GM12878 (cell line): ENCODE data around the gene RNLS. TPM values are rescaled to one million over a fixed set of nuclear protein-coding genes. Genes with fewer than 3 reads are reported as not detected.
A peak's percentile ranks its signal among the peaks of the same experiment; 100 is the strongest.

Source experiments
- ASH2L ChIP-seq: fragments of 300-600, 200-600 bp; sonication (generic); IDR thresholded peaks from 2 replicates; pipeline ENCODE4 v1.6.1; 2017; ENCODE audit warnings: low read depth, mild to moderate bottlenecking, borderline replicate concordance
- BMI1 ChIP-seq: fragments of 450-650 bp; IDR thresholded peaks from 2 replicates; pipeline ENCODE4 v1.6.1; 2016; ENCODE audit warnings: mild to moderate bottlenecking, moderate library complexity, borderline replicate concordance
- CEBPB ChIP-seq, 2 experiments: fragments of 150-350 bp in 1 of 2; IDR thresholded peaks; 2 replicates each; pipeline ENCODE4 v1.6.1; 2012 to 2014; ENCODE audit warnings: low read depth in 2 of 2, low read length in 2 of 2, borderline replicate concordance in 1 of 2, inconsistent platforms in 1 of 2
- CHD2 ChIP-seq: IDR thresholded peaks from 2 replicates; pipeline ENCODE4 v1.6.1; 2011; ENCODE audit warnings: low read depth, low read length, improper control_type of control experiment, borderline replicate concordance
- CREM ChIP-seq: IDR thresholded peaks from 2 replicates; pipeline ENCODE4 v1.6.1; 2014; ENCODE audit warnings: antibody characterized with exemption, low read depth
- EZH2 ChIP-seq: IDR thresholded peaks from 2 replicates; pipeline ENCODE4 v1.6.1; 2012; ENCODE audit warnings: low read depth, mild to moderate bottlenecking, control low read depth, inconsistent platforms, low read length, borderline replicate concordance; ENCODE audit not compliant: control insufficient read depth
- IKZF1 ChIP-seq: fragments of 450-650 bp; conservative IDR thresholded peaks from 2 replicates; pipeline ENCODE4 v1.6.1; 2017; ENCODE audit warnings: antibody characterized with exemption, mild to moderate bottlenecking
- IKZF2 ChIP-seq, 2 experiments: fragments of 450-650 bp; IDR thresholded peaks; 2 replicates each; pipeline ENCODE4 v1.6.1; 2017; ENCODE audit warnings: mild to moderate bottlenecking in 2 of 2, moderate library complexity in 2 of 2
- MEF2A ChIP-seq: IDR thresholded peaks from 2 replicates; pipeline ENCODE4 v1.6.1; 2011; ENCODE audit warnings: low read depth, mild to moderate bottlenecking, low read length, moderate library complexity; ENCODE audit not compliant: insufficient read depth
- MXI1 ChIP-seq: fragments of 150-350 bp; IDR thresholded peaks from 2 replicates; pipeline ENCODE4 v1.6.1; 2011; ENCODE audit warnings: low read depth, mild to moderate bottlenecking, inconsistent platforms, low read length, improper control_type of control experiment
- NFXL1 ChIP-seq: fragments of 450-650 bp; IDR thresholded peaks from 2 replicates; pipeline ENCODE4 v1.6.1; 2017; ENCODE audit warnings: antibody characterized with exemption, mild to moderate bottlenecking, borderline replicate concordance
- NRF1 ChIP-seq: conservative IDR thresholded peaks from 2 replicates; pipeline ENCODE4 v1.6.1; 2011; ENCODE audit warnings: mild to moderate bottlenecking, low read depth, low read length, improper control_type of control experiment
- POU2F2 ChIP-seq: IDR thresholded peaks from 3 replicates; pipeline ENCODE4 v1.6.1; 2011; ENCODE audit warnings: low read depth, mild to moderate bottlenecking, low read length, borderline replicate concordance
- SMAD1 ChIP-seq: fragments of 450-650 bp; IDR thresholded peaks from 2 replicates; pipeline ENCODE4 v1.6.1; 2018; ENCODE audit warnings: mild to moderate bottlenecking, low read depth; ENCODE audit not compliant: partially characterized antibody
- WRNIP1 ChIP-seq: IDR thresholded peaks from 2 replicates; pipeline ENCODE4 v1.6.1; 2011; ENCODE audit warnings: low read depth, low read length, improper control_type of control experiment, borderline replicate concordance
- polyA plus RNA-seq, 11 experiments: library from polyadenylated mRNA; depleted of rRNA in 4 of 11; unstranded in 6 of 11; stranded (reverse) in 5 of 11; fragments of >200 nt; fragmentation: Nextera tagmentation in 4 of 11; fragmentation: Illumina TruSeq in 1 of 11; extraction: Ambion mirVana in 4 of 11; extraction: Trizol in 1 of 11; gene quantifications; 1 replicate in 1 of 11; 2 replicates in 10 of 11; pipeline versions ENCODE4 v1.2.1 to v1.2.3, GENCODE V29; 2011 to 2016; ENCODE audit warnings: inconsistent platforms in 2 of 11, missing spikeins in 2 of 11, low read depth in 1 of 11
- total RNA-seq, 4 experiments: library from RNA; depleted of rRNA in 3 of 4; stranded (reverse); fragments of >200 nt in 3 of 4; fragmentation: Illumina TruSeq in 1 of 4; extraction: Trizol in 1 of 4; gene quantifications; 2 replicates each; pipeline versions ENCODE4 v1.2.1 to v1.2.3, GENCODE V29; 2013 to 2021
- TF ChIP-seq, protein P1 (sequence below): fragments of 450-650 bp; IDR thresholded peaks from 2 replicates; pipeline ENCODE4 v1.6.1; 2018; ENCODE audit warnings: borderline replicate concordance, mild to moderate bottlenecking; ENCODE audit not compliant: partially characterized antibody
- TF ChIP-seq, protein P2 (sequence below): fragments of 450-650 bp; IDR thresholded peaks from 2 replicates; pipeline ENCODE4 v1.6.1; 2017; ENCODE audit warnings: mild to moderate bottlenecking, moderate library complexity

Gene RNLS
- total and polyA plus RNA-seq, 10 of the 15 experiments (the other 5 are each of a cell fraction or from before 2014, with no cell fraction given), result 3.4 to 6.7 (median 4.6) TPM

DNA sequence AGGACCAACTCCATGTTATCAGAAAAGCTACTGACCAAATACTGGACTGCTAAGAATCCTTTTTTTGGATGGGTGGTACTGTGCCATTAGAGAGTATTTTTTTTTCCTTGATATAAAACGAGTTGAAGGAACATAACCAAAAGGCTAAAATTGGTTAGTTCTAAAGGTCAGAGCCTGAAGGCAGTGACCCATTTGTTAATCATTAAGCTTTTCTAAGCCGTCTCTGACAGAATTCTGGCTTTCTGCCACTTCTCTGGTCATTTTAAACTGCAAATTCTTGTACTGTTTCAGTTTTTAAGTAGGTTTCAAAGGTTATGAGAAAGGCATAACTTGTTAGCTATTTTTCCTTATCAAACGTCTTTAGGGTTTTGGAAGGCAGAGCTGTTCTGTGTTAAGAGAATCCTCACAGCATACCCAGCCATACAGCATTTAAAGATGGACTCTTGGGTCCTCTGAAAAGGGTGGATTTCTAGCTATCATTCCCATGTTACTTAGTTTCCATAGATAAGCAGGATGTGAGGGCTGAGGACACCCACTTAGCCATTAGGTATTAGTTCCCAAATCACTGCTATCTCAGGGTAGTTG lies 196.8 kb downstream of the RNLS start (continued):
- TF ChIP-seq, protein P1, sequence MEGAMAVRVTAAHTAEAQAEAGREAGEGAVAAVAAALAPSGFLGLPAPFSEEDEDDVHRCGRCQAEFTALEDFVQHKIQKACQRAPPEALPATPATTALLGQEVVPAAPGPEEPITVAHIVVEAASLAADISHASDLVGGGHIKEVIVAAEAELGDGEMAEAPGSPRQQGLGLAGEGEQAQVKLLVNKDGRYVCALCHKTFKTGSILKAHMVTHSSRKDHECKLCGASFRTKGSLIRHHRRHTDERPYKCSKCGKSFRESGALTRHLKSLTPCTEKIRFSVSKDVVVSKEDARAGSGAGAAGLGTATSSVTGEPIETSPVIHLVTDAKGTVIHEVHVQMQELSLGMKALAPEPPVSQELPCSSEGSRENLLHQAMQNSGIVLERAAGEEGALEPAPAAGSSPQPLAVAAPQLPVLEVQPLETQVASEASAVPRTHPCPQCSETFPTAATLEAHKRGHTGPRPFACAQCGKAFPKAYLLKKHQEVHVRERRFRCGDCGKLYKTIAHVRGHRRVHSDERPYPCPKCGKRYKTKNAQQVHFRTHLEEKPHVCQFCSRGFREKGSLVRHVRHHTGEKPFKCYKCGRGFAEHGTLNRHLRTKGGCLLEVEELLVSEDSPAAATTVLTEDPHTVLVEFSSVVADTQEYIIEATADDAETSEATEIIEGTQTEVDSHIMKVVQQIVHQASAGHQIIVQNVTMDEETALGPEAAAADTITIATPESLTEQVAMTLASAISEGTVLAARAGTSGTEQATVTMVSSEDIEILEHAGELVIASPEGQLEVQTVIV, result no peak
- TF ChIP-seq BMI1 (0 out of 2 replicates have a peak, but pooled peaks have one; percentile 8), IKZF1 (no peak; the same call in 1 of the 2 replicates), NFXL1 (no peak), NRF1 (no peak), CEBPB (IDR thresholded peaks at IDR 0.05; ENCODE audit: borderline replicate concordance in 1 of 2, low read depth in 2 of 2, low read length in 2 of 2) (0 out of 4 replicates have a peak, but pooled peaks of 1 of the 2 experiments have one; percentile 55), IKZF2 (IDR thresholded peaks at IDR 0.05) (no peak), SMAD1 (peak; percentile 96), CHD2 (0 out of 2 replicates have a peak, but pooled peaks have one; percentile 2), EZH2 (0 out of 2 replicates have a peak, but pooled peaks have one; percentile 6), WRNIP1 (no peak), MEF2A (no peak), POU2F2 (no peak), CREM (peak; percentile 5; the same call in 1 of the 2 replicates), ASH2L (peak; percentile 100), MXI1 (0 out of 2 replicates have a peak, but pooled peaks have one; percentile 9)
- TF ChIP-seq, protein P2, sequence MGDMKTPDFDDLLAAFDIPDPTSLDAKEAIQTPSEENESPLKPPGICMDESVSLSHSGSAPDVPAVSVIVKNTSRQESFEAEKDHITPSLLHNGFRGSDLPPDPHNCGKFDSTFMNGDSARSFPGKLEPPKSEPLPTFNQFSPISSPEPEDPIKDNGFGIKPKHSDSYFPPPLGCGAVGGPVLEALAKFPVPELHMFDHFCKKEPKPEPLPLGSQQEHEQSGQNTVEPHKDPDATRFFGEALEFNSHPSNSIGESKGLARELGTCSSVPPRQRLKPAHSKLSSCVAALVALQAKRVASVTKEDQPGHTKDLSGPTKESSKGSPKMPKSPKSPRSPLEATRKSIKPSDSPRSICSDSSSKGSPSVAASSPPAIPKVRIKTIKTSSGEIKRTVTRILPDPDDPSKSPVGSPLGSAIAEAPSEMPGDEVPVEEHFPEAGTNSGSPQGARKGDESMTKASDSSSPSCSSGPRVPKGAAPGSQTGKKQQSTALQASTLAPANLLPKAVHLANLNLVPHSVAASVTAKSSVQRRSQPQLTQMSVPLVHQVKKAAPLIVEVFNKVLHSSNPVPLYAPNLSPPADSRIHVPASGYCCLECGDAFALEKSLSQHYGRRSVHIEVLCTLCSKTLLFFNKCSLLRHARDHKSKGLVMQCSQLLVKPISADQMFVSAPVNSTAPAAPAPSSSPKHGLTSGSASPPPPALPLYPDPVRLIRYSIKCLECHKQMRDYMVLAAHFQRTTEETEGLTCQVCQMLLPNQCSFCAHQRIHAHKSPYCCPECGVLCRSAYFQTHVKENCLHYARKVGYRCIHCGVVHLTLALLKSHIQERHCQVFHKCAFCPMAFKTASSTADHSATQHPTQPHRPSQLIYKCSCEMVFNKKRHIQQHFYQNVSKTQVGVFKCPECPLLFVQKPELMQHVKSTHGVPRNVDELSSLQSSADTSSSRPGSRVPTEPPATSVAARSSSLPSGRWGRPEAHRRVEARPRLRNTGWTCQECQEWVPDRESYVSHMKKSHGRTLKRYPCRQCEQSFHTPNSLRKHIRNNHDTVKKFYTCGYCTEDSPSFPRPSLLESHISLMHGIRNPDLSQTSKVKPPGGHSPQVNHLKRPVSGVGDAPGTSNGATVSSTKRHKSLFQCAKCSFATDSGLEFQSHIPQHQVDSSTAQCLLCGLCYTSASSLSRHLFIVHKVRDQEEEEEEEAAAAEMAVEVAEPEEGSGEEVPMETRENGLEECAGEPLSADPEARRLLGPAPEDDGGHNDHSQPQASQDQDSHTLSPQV, result peak; percentile 57
